Hepatocyte (in vitro differentiated cells): ENCODE results near the gene IFIT3. TPM values are rescaled to one million over a fixed set of nuclear protein-coding genes. Genes with fewer than 3 reads are reported as not detected.
"Not testable (repeated sequence)": the region's sequence is repeated elsewhere in the genome, so short reads cannot be mapped to it uniquely, and the experiment has no call there.

ENCODE experiments used
- DNase-seq: peaks from one replicate; pipeline ENCODE4 v3.0.0-alpha.2; 2016; ENCODE audit warnings: low spot score
- H2AFZ ChIP-seq: fragments of 200-600 bp; sonication (generic); 2 replicates; pipeline ENCODE4 v1.6.0; 2016; ENCODE audit warnings: antibody characterized with exemption, mild to moderate bottlenecking
- H3K27ac ChIP-seq: fragments of 200-600 bp; sonication (generic); 2 replicates; pipeline ENCODE4 v1.5.1; 2016; ENCODE audit warnings: mild to moderate bottlenecking
- H3K27me3 ChIP-seq: fragments of 200-600 bp; sonication (generic); 2 replicates; pipeline ENCODE4 v1.6.1; 2016
- H3K36me3 ChIP-seq: fragments of 200-600 bp; sonication (generic); replicated peaks from 2 replicates; pipeline ENCODE4 v1.5.1; 2016; ENCODE audit warnings: low read depth; ENCODE audit not compliant: insufficient read depth
- H3K4me1 ChIP-seq: fragments of 200-600 bp; sonication (generic); 2 replicates; pipeline ENCODE4 v1.5.1; 2016; ENCODE audit warnings: mild to moderate bottlenecking, moderate library complexity; ENCODE audit not compliant: insufficient read depth
- H3K4me2 ChIP-seq: fragments of 200-600 bp; sonication (generic); 2 replicates; pipeline ENCODE4 v1.6.0; 2016
- H3K4me3 ChIP-seq: fragments of 200-600 bp; sonication (generic); 2 replicates; pipeline ENCODE4 v1.5.1; 2016; ENCODE audit warnings: mild to moderate bottlenecking
- H3K79me2 ChIP-seq: fragments of 200-600 bp; sonication (generic); 2 replicates; pipeline ENCODE4 v1.6.0; 2017; ENCODE audit warnings: mild to moderate bottlenecking
- H3K9me2 ChIP-seq: fragments of 200-600 bp; sonication (generic); replicated peaks from 2 replicates; pipeline ENCODE4 v1.6.0; 2017; ENCODE audit warnings: mild to moderate bottlenecking; ENCODE audit not compliant: insufficient read depth
- H3K9me3 ChIP-seq: fragments of 200-600 bp; sonication (generic); 2 replicates; pipeline ENCODE4 v1.5.1; 2016; ENCODE audit warnings: low read depth, mild to moderate bottlenecking
- H4K20me1 ChIP-seq: fragments of 200-600 bp; sonication (generic); 2 replicates; pipeline ENCODE4 v1.6.0; 2016; ENCODE audit warnings: mild to moderate bottlenecking; ENCODE audit not compliant: insufficient read depth, poor library complexity, severe bottlenecking
- EZH2 ChIP-seq: fragments of 200-600 bp; sonication (generic); IDR thresholded peaks from 2 replicates; pipeline ENCODE4 v1.6.1; 2016; ENCODE audit warnings: antibody characterized with exemption, mild to moderate bottlenecking, borderline replicate concordance
- EZH2phosphoT487 ChIP-seq: fragments of 200-600 bp; sonication (generic); IDR thresholded peaks from one replicate; pipeline ENCODE4 v1.6.1; 2018; ENCODE audit warnings: antibody characterized with exemption, mild to moderate bottlenecking, low read depth, moderate library complexity; ENCODE audit not compliant: unreplicated experiment, severe bottlenecking
- WGBS: methylation state at CpG from one replicate; pipeline ENCODE4 v1.1.6; 2016; ENCODE audit warnings: low lambda C conversion rate; ENCODE audit errors: missing lambda C conversion rate; 5-methylcytosine and 5-hydroxymethylcytosine counted together
- polyA plus RNA-seq: library from polyadenylated mRNA; unstranded; fragments of >200 nt; fragmentation: Nextera tagmentation; extraction: Ambion mirVana; gene quantifications from 2 replicates; pipeline ENCODE4 v1.2.1, GENCODE V29; 2016
- total RNA-seq: library from RNA; depleted of rRNA; stranded (reverse); fragments of >200 nt; gene quantifications from 2 replicates; pipeline ENCODE4 v1.2.3, GENCODE V29; 2014
- TF ChIP-seq, protein P1 (sequence below): fragments of 200-600 bp; sonication (generic); IDR thresholded peaks from 2 replicates; pipeline ENCODE4 v1.5.1; 2016; ENCODE audit warnings: antibody characterized with exemption, mild to moderate bottlenecking; ENCODE audit not compliant: poor library complexity

Gene IFIT3
- total and polyA plus RNA-seq, 2 experiments from 2014 or later = 8.6 to 10.8 TPM

- Histone ChIP-seq H3K9me3 (no peaks in the 10 kb centered on the region), H2AFZ (no peak overlapping the region), H3K4me1 (no peaks in the 10 kb centered on the region), H3K27ac (no peak overlapping the region), H4K20me1 (no peaks in the 10 kb centered on the region), H3K27me3 (no peaks in the 10 kb centered on the region), H3K4me2 (no peak overlapping the region), H3K9me2 (no peaks in the 10 kb centered on the region), H3K4me3 (no peak overlapping the region), H3K36me3 (no peaks in the 10 kb centered on the region), H3K79me2 (no peaks in the 10 kb centered on the region)
- DNase-seq = no peak
- TF ChIP-seq, protein P1, sequence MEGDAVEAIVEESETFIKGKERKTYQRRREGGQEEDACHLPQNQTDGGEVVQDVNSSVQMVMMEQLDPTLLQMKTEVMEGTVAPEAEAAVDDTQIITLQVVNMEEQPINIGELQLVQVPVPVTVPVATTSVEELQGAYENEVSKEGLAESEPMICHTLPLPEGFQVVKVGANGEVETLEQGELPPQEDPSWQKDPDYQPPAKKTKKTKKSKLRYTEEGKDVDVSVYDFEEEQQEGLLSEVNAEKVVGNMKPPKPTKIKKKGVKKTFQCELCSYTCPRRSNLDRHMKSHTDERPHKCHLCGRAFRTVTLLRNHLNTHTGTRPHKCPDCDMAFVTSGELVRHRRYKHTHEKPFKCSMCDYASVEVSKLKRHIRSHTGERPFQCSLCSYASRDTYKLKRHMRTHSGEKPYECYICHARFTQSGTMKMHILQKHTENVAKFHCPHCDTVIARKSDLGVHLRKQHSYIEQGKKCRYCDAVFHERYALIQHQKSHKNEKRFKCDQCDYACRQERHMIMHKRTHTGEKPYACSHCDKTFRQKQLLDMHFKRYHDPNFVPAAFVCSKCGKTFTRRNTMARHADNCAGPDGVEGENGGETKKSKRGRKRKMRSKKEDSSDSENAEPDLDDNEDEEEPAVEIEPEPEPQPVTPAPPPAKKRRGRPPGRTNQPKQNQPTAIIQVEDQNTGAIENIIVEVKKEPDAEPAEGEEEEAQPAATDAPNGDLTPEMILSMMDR = no peak
- TF ChIP-seq EZH2phosphoT487 = no peak
- TF ChIP-seq EZH2 = no peak
- 91% methylated on average over 2 of the region's 2 CpGs for WGBS
Observed at GRCh38 chr10:89310056-89310893, 17.5 kb upstream of the IFIT3 start.

GRCh38 chr10:89312973-89313372 lies 14.8 kb upstream of the IFIT3 start:
- 100% methylated on average over 1 of the region's 1 CpG for WGBS

GRCh38 chr10:89314676-89315075 lies 13.1 kb upstream of the IFIT3 start:
- Histone ChIP-seq H2AFZ (no peak overlapping the region), H3K4me1 (no peaks in the 10 kb centered on the region), H3K27me3 (no peaks in the 10 kb centered on the region), H3K9me2 (no peaks in the 10 kb centered on the region), H3K79me2 (no peaks in the 10 kb centered on the region), H3K4me2 (no peak overlapping the region), H4K20me1 (no peaks in the 10 kb centered on the region), H3K36me3 (no peaks in the 10 kb centered on the region), H3K27ac (no peak overlapping the region), H3K4me3 (no peak overlapping the region), H3K9me3 (no peaks in the 10 kb centered on the region)
- TF ChIP-seq EZH2 = no peak
- TF ChIP-seq, protein P1 = no peak
- no peak for TF ChIP-seq EZH2phosphoT487
- no peak for DNase-seq

More at GRCh38 chr10:89312973-89313372, 14.8 kb upstream of the IFIT3 start:
- no peak for TF ChIP-seq EZH2
- no peak for TF ChIP-seq EZH2phosphoT487
- TF ChIP-seq, protein P1 = no peak
- no peaks in the 10 kb centered on the region for H3K79me2 ChIP-seq
- H3K9me3 ChIP-seq = no peaks in the 10 kb centered on the region
- H3K36me3 ChIP-seq = no peaks in the 10 kb centered on the region
- no peak overlapping the region for H3K4me2 ChIP-seq
- no peak overlapping the region for H2AFZ ChIP-seq
- DNase-seq = no peak
- no peak overlapping the region for H3K4me3 ChIP-seq
- no peaks in the 10 kb centered on the region for H3K27me3 ChIP-seq
- no peaks in the 10 kb centered on the region for H4K20me1 ChIP-seq
- H3K4me1 ChIP-seq = no peaks in the 10 kb centered on the region
- H3K9me2 ChIP-seq = no peaks in the 10 kb centered on the region
- no peak overlapping the region for H3K27ac ChIP-seq

- H3K79me2 ChIP-seq, H3K9me2 ChIP-seq, H3K27me3 ChIP-seq, H3K36me3 ChIP-seq, H3K4me2 ChIP-seq, DNase-seq, H3K9me3 ChIP-seq, H3K4me1 ChIP-seq, H3K4me3 ChIP-seq, H3K27ac ChIP-seq, H2AFZ ChIP-seq, H4K20me1 ChIP-seq: not testable (repeated sequence)
- WGBS = 94% methylated on average over 4 of the region's 4 CpGs
Observed at GRCh38 chr10:89318047-89318446, 9.8 kb upstream of the IFIT3 start.

DNA sequence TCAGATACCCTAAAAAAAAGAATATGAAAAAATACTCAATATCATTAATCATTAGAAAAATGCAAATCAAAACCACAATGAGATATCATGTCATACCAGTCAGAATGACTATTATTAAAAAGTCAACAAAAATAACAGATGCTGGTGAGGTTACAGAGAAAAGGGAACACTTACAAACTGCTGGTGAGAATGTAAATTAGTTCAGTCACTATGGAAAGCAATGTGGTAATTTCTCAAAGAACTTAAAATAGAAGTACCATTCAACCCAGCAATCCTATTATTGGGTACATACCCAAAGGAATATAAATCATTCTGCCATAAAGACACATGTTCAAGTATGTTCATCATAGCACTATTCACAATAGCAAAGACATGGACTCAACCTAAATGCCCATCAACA lies 2.7 kb upstream of the IFIT3 start:
- not testable (repeated sequence) for H3K9me2 ChIP-seq, H3K4me2 ChIP-seq, DNase-seq, H3K4me3 ChIP-seq, H4K20me1 ChIP-seq, H2AFZ ChIP-seq, H3K79me2 ChIP-seq, H3K36me3 ChIP-seq, H3K27me3 ChIP-seq, H3K27ac ChIP-seq, H3K4me1 ChIP-seq, H3K9me3 ChIP-seq

- not testable (repeated sequence) for H2AFZ ChIP-seq, H3K9me3 ChIP-seq, H3K36me3 ChIP-seq, H3K27me3 ChIP-seq, DNase-seq, H3K9me2 ChIP-seq, H3K79me2 ChIP-seq, H3K27ac ChIP-seq, H3K4me3 ChIP-seq, H3K4me1 ChIP-seq, H3K4me2 ChIP-seq, H4K20me1 ChIP-seq
- 36% methylated on average over 2 of the region's 2 CpGs for WGBS
Observed at GRCh38 chr10:89325856-89326255, 1.9 kb upstream of the IFIT3 start.
